ENCODE data around the gene ZNF669.

DNA sequence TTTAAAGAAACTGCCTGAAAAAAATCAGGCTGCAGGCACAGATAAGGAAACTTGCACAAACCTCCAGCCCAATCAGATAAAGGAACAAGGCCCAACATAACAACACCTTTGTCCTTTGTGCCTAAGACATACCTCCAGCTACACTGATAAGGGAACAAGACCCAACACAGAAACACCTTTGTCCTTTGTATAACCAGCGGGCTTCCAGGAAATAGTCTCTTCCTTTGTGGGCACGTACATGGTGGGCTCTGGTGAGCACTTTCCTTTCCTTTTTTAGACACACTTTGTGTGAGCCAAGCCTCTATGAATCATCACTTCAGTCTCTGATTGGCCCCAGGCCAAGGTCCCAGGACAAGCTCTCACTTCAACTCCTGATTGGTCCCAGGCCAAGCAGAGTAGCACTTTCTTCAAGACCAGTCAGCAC is 49.2 kb downstream of the ZNF669 start:
- TF ChIP-seq, protein P1, sequence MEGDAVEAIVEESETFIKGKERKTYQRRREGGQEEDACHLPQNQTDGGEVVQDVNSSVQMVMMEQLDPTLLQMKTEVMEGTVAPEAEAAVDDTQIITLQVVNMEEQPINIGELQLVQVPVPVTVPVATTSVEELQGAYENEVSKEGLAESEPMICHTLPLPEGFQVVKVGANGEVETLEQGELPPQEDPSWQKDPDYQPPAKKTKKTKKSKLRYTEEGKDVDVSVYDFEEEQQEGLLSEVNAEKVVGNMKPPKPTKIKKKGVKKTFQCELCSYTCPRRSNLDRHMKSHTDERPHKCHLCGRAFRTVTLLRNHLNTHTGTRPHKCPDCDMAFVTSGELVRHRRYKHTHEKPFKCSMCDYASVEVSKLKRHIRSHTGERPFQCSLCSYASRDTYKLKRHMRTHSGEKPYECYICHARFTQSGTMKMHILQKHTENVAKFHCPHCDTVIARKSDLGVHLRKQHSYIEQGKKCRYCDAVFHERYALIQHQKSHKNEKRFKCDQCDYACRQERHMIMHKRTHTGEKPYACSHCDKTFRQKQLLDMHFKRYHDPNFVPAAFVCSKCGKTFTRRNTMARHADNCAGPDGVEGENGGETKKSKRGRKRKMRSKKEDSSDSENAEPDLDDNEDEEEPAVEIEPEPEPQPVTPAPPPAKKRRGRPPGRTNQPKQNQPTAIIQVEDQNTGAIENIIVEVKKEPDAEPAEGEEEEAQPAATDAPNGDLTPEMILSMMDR (IDR thresholded peaks at IDR 0.05) = no peak
- TF ChIP-seq ZFX (IDR thresholded peaks at IDR 0.05; ENCODE audit: borderline replicate concordance) = no peak
